ENCODE results near the gene RLBP1. TPM values are rescaled to one million over a fixed set of nuclear protein-coding genes. Genes with fewer than 3 reads are reported as not detected.

The RLBP1 gene
- total RNA-seq, 1 experiment from 2014 or later: not detected

DNA sequence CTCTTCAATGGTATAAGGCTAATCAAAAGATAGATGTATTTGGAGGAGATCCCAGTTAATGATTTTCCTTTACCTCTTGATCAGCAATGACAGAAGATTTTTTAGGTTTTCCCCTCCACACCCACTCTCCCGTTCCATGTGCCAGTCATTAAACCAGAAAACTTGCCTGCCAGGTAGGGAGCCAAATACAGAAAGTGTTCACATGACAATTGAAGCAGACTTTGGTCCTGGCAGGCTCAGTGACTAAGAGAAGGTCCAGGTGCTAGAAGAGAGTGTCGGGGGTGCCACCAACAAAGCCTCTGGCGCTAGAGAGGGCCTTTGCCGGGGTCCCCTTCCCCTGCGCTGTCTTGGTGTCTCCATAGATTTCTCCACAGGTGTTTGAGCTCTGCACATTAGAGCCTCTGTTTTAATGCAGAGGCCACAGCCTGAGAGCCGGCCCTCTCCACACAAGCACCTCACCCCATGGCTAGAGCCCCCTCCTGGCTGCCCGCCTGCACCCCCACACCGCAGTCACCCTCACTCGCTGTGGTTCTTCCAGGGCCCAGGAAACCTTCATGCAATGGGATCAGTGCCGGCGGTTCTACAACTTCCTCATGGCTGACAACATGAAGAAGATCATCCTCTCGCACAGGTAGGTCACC, 36.4 kb downstream of the RLBP1 start:
- Histone ChIP-seq H3K9ac (ENCODE audit: low read length) (no peak overlapping the region), H3K27me3 (ENCODE audit: low read length) (no peaks in the 10 kb centered on the region), H3K9me2 (replicated peaks; ENCODE audit: low read length) (no peaks in the 10 kb centered on the region), H3K9me3 (ENCODE audit: low read length) (no peaks in the 10 kb centered on the region), H3K27ac (ENCODE audit: low read length) (no peak overlapping the region), H4K20me1 (ENCODE audit: low read length) (no peaks in the 10 kb centered on the region), H3K4me2 (ENCODE audit: low read length) (no peak overlapping the region), H3K4me3 (ENCODE audit: low read length) (no peak overlapping the region), H3K4me1 (ENCODE audit: insufficient read depth, low read length) (no peaks in the 10 kb centered on the region), H2AFZ (ENCODE audit: low read length) (no peak overlapping the region), H3K36me3 (ENCODE audit: low read depth, low read length) (no peaks in the 10 kb centered on the region; the same call in 1 of the 2 replicates), H3F3A (ENCODE audit: low read length, unreplicated experiment) (no peaks in the 10 kb centered on the region), H3K79me2 (ENCODE audit: low read length) (no peaks in the 10 kb centered on the region)
- BruUV-seq (replicated peaks): no TSS peak
- intact Hi-C loops (cut with micrococcal nuclease): no loop called here
- no peak for DNase-seq
- ChIA-PET CTCF (no interaction called here), POLR2A (ENCODE audit: unreplicated experiment) (no interaction called here)
- no peak for ATAC-seq
- TF ChIP-seq EZH2phosphoT487 (IDR thresholded peaks at IDR 0.05; ENCODE audit: borderline replicate concordance, low read length): no peak
- no peak for TF ChIP-seq EZH2 (IDR thresholded peaks at IDR 0.05; ENCODE audit: low read length, unreplicated experiment)
- TF ChIP-seq, protein P1, sequence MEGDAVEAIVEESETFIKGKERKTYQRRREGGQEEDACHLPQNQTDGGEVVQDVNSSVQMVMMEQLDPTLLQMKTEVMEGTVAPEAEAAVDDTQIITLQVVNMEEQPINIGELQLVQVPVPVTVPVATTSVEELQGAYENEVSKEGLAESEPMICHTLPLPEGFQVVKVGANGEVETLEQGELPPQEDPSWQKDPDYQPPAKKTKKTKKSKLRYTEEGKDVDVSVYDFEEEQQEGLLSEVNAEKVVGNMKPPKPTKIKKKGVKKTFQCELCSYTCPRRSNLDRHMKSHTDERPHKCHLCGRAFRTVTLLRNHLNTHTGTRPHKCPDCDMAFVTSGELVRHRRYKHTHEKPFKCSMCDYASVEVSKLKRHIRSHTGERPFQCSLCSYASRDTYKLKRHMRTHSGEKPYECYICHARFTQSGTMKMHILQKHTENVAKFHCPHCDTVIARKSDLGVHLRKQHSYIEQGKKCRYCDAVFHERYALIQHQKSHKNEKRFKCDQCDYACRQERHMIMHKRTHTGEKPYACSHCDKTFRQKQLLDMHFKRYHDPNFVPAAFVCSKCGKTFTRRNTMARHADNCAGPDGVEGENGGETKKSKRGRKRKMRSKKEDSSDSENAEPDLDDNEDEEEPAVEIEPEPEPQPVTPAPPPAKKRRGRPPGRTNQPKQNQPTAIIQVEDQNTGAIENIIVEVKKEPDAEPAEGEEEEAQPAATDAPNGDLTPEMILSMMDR (conservative IDR thresholded peaks at IDR 0.05; ENCODE audit: low read depth, low read length): no peak

- ATAC-seq (no peak), DNase-seq (no peak)
- H2AFZ ChIP-seq (ENCODE audit: low read length): no peak overlapping the region
- H3K4me2 ChIP-seq (ENCODE audit: low read length): no peak overlapping the region
- BruUV-seq (replicated peaks): no TSS peak
- intact Hi-C loops (cut with micrococcal nuclease): no loop called here
- H3K79me2 ChIP-seq (ENCODE audit: low read length): no peaks in the 10 kb centered on the region
- POLR2A ChIA-PET (ENCODE audit: unreplicated experiment): no interaction called here
- no peaks in the 10 kb centered on the region for H3K9me2 ChIP-seq (replicated peaks; ENCODE audit: low read length)
- H3F3A ChIP-seq (ENCODE audit: low read length, unreplicated experiment): no peaks in the 10 kb centered on the region
- no peak overlapping the region for H3K4me3 ChIP-seq (ENCODE audit: low read length)
- TF ChIP-seq EZH2 (IDR thresholded peaks at IDR 0.05; ENCODE audit: low read length, unreplicated experiment) (no peak), EZH2phosphoT487 (IDR thresholded peaks at IDR 0.05; ENCODE audit: borderline replicate concordance, low read length) (no peak)
- TF ChIP-seq, protein P1 (conservative IDR thresholded peaks at IDR 0.05; ENCODE audit: low read depth, low read length): no peak
- CTCF ChIA-PET: interaction anchor here (0.7 kb wide), 1 partner anchor 21 kb away, joined by 4 read pairs; no protein-coding TSS in a partner anchor
- no peak overlapping the region for H3K27ac ChIP-seq (ENCODE audit: low read length)
- no peaks in the 10 kb centered on the region; the same call in 1 of the 2 replicates for H3K36me3 ChIP-seq (ENCODE audit: low read depth, low read length)
- H3K9me3 ChIP-seq (ENCODE audit: low read length): no peaks in the 10 kb centered on the region
- no peaks in the 10 kb centered on the region for H3K27me3 ChIP-seq (ENCODE audit: low read length)
- no peaks in the 10 kb centered on the region for H3K4me1 ChIP-seq (ENCODE audit: insufficient read depth, low read length)
- no peaks in the 10 kb centered on the region for H4K20me1 ChIP-seq (ENCODE audit: low read length)
- H3K9ac ChIP-seq (ENCODE audit: low read length): no peak overlapping the region
Measured at GRCh38 chr15:89184357-89184756, 37.0 kb downstream of the RLBP1 start.
